Aorta (tissue), 5 donors: Measurements from ENCODE around the gene NUBPL. TPM values are rescaled to one million over a fixed set of nuclear protein-coding genes. Genes with fewer than 3 reads are reported as not detected.

ENCODE experiments used
- ATAC-seq: fragments of 200-7000 bp; cut with Tn5 transposase; one replicate; pipeline ENCODE4 v1.9.1; 2022; ENCODE audit warnings: moderate library complexity; ENCODE audit not compliant: low FRiP score
- DNase-seq, 2 donors: peaks; one replicate each; pipeline ENCODE4 v3.0.0-alpha.2; 2020
- H3K27ac ChIP-seq, 2 donors: one replicate each; pipeline ENCODE4 v1.5.1; 2013; ENCODE audit warnings: low read length in 2 of 2, mild to moderate bottlenecking in 2 of 2, moderate library complexity in 2 of 2, control low read depth in 1 of 2, inconsistent platforms in 1 of 2, low read depth in 1 of 2
- H3K27me3 ChIP-seq, 2 donors: one replicate each; pipeline ENCODE4 v1.6.1; 2013; ENCODE audit warnings: control low read depth in 1 of 2, low read length in 1 of 2, mild to moderate bottlenecking in 1 of 2, moderate library complexity in 1 of 2; ENCODE audit not compliant: insufficient read depth in 2 of 2, control insufficient read depth in 1 of 2
- H3K36me3 ChIP-seq, 2 donors: one replicate each; pipeline ENCODE4 v1.6.1; 2013; ENCODE audit warnings: control low read depth in 1 of 2, low read length in 1 of 2, mild to moderate bottlenecking in 1 of 2; ENCODE audit not compliant: insufficient read depth in 2 of 2, control insufficient read depth in 1 of 2
- H3K4me1 ChIP-seq, 2 donors: one replicate each; pipeline ENCODE4 v1.6.1; 2013; ENCODE audit warnings: low read length in 2 of 2, control low read depth in 1 of 2, mild to moderate bottlenecking in 1 of 2, moderate library complexity in 1 of 2; ENCODE audit not compliant: insufficient read depth in 2 of 2, control insufficient read depth in 1 of 2
- H3K4me3 ChIP-seq, 2 donors: one replicate each; pipeline ENCODE4 v1.5.1; 2013; ENCODE audit warnings: low read length in 2 of 2, control low read depth in 1 of 2, mild to moderate bottlenecking in 1 of 2
- H3K9me3 ChIP-seq: one replicate; pipeline ENCODE4 v1.6.1; 2013; ENCODE audit warnings: mild to moderate bottlenecking, low read length; ENCODE audit not compliant: control insufficient read depth
- WGBS, 2 donors: extraction: QIAGEN DNeasy Blood & Tissue Kit; methylation state at CpG; one replicate each; pipeline ENCODE4 v1.1.7; 2013; 5-methylcytosine and 5-hydroxymethylcytosine counted together
- intact Hi-C, 2 donors: fragments of 100-400 bp; cut with DNase I; formaldehyde crosslinking; loops; one replicate each; pipeline versions ENCODE4 v1.14.2 to v1.15.0; 2022
- polyA plus RNA-seq, 2 donors: library from polyadenylated mRNA; stranded (reverse); fragments of 200-250 nt; gene quantifications; one replicate each; pipeline ENCODE4 v1.2.3, GENCODE V29; 2013
- total RNA-seq, 2 donors: library from RNA; stranded (reverse); fragmentation: NEBNext Ultra II Directional; extraction: Animal tissue kit (Norgen Biotek cat#: 25700); gene quantifications; one replicate each; pipeline ENCODE4 v1.2.1, GENCODE V29; 2021
- donor health status: healthy with polysubstance abuse.
- donor health status: Bipolar disorder and iron deficiency.
- donor health status: DM: no; HTN: no; CAD: no.
- donor health status: DM: no; HTN: no; CAD: no.
- donor health status: DM: yes; HTN: yes; CAD: no.

Gene NUBPL
- total and polyA plus RNA-seq, 4 donors, result 6.6 to 15.9 (median 9.5) TPM

DNA sequence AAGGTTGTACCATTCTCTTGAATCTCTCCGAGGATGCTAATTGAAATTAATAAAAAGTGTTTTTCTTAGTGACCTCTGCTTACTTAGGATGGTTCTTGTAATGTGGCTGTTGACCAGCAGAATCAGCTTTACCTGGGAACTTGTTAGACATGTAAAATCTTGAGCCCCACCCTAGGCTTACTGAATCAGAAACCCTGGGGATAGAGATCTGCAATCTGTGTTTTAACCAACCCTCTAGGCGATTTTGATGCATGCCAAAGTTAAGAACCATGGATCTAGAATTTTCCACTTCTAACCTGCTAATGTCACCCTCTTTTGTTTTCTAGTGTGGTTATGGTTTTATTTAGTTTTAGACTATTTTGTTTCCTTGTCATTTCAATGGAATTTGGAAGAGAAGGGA, 6.5 kb downstream of the NUBPL start:
- DNase-seq (no peak), ATAC-seq (no peak)
- H3K27me3 ChIP-seq, result no peaks in the 10 kb centered on the region
- H3K27ac ChIP-seq, result no peak overlapping the region
- no peaks in the 10 kb centered on the region for H3K4me1 ChIP-seq
- H3K4me3 ChIP-seq, result no peak overlapping the region
- no peaks in the 10 kb centered on the region for H3K36me3 ChIP-seq
- intact Hi-C loops, result no loop called here
- H3K9me3 ChIP-seq, result no peaks in the 10 kb centered on the region
- WGBS, 2 donors, result 81 to 85% methylated on average over 2 of the region's 2 CpGs

DNA sequence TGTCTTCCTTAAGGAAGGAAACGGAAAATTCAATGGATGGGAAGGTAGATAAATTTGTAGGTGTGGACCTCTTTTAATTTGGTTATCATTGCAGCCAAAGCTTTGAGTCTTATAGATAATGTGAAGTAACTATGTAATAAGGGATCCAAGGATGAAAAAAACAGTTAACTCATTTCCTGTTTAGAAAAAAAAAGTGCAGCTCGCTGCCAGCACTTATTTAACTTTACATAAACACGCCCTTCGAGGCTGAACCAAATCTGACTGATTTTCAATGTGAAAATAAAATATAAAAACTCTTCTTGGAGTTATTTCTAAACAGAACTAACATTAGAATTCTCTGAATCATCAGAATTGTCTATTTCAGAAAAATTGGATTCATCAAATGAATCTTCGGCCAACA, 7.0 kb downstream of the NUBPL start:
- no peaks in the 10 kb centered on the region for H3K36me3 ChIP-seq
- 56 to 59% methylated on average over 5 of the region's 5 CpGs for WGBS, 2 donors
- DNase-seq, result no peak
- ATAC-seq, result no peak
- no peak overlapping the region for H3K4me3 ChIP-seq
- H3K4me1 ChIP-seq, result no peaks in the 10 kb centered on the region
- H3K9me3 ChIP-seq, result no peaks in the 10 kb centered on the region
- H3K27me3 ChIP-seq, result no peaks in the 10 kb centered on the region
- intact Hi-C loops, result no loop called here
- H3K27ac ChIP-seq, result no peak overlapping the region

DNA sequence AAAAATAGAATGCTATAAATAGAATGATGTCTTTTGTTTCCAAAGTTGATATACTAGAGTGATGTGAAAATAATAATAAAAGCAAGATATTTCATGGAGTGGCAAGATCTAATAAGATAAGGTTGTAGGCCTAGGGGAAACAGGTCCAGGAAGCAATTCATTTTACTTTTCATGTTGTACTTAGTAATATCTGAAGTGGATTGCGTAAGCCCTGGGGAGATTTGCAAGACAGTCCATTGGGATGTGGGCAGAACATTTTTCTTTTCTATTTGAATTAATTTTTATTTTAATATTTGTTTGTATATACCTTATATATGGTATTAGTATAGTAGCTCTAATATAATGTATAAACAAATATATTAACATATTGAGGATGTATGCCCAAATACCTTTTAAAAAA, 7.5 kb downstream of the NUBPL start:
- H3K9me3 ChIP-seq, result no peaks in the 10 kb centered on the region
- no peak for ATAC-seq
- intact Hi-C loops, result no loop called here
- H3K4me1 ChIP-seq, result no peaks in the 10 kb centered on the region
- WGBS, 2 donors, result 85 to 90% methylated on average over 1 of the region's 1 CpG
- DNase-seq, result no peak
- H3K4me3 ChIP-seq, result no peak overlapping the region
- H3K36me3 ChIP-seq, result no peaks in the 10 kb centered on the region
- no peaks in the 10 kb centered on the region for H3K27me3 ChIP-seq
- no peak overlapping the region for H3K27ac ChIP-seq

DNA sequence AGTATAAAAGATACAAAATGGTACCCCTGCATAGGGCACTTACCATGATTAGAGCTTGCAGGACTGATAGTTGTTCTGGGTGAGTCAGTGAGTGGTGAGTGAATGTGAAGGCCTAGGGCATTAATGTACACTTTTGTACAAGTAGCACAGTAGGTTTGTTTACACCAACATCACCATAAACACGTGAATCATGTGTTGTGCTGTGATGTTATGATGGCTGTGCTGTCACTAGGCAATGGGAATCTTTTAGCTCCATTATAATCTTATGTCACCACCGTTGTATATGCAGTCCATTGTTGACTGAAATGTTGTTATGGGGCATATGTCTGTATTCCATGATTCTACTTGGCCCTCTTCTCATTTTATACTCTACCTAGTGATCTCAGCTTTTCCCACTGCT, 11.8 kb downstream of the NUBPL start:
- Histone ChIP-seq H3K9me3 (no peaks in the 10 kb centered on the region), H3K27me3 (no peaks in the 10 kb centered on the region), H3K27ac (no peak overlapping the region), H3K4me3 (no peak overlapping the region), H3K36me3 (no peaks in the 10 kb centered on the region), H3K4me1 (no peaks in the 10 kb centered on the region)
- ATAC-seq, result no peak
- intact Hi-C loops, result no loop called here
- 89% methylated on average over 2 of the region's 2 CpGs for WGBS, 2 donors
- no peak for DNase-seq

DNA sequence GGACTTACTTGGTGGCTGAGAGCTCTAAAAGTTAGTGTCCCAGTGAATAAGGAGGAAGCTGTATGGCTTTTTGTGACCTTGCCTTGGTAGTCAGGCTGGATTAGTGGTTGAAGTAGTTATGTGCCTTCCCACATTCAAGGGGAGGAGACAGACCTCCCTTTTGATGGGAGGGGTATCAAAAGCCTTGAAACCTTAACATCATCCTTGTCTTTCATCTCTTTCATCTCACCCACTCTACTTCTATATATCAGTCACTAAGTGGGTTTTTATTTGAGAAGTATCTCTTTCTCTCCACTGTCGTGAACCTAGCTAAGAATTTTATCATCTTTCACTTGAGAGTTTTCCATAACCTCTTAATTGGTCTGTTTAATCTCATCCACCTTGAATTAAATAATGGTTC, 15.7 kb downstream of the NUBPL start:
- ATAC-seq (no peak), DNase-seq (no peak)
- Histone ChIP-seq H3K27me3 (no peaks in the 10 kb centered on the region), H3K9me3 (no peaks in the 10 kb centered on the region), H3K36me3 (no peaks in the 10 kb centered on the region), H3K27ac (no peak overlapping the region), H3K4me1 (peaks cover 0 to 4% of the 10 kb centered on the region in 2 donors), H3K4me3 (no peak overlapping the region)
- intact Hi-C loops, result no loop called here
- WGBS, 2 donors, result 95 to 100% methylated on average over 1 of the region's 1 CpG

DNA sequence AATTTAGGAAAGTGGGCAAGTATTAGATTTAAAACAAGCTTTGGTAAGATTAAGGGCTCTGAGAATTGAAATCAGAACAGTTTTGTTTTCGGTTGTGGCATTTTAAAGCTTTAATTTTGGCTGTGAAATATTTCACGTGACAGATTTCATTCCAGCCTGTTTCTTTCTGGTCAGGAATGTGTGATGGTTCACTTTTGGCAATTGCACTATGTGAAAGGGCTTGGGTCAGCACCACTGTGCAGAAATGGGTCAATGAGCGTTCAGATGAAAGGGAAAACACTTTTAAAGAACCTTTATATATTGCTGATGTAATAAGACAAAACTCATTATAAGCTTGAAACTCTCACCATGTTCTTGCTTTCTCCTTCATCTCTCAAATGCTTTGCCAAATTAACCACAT, 17.1 kb downstream of the NUBPL start:
- Histone ChIP-seq H3K27me3 (no peaks in the 10 kb centered on the region), H3K36me3 (no peaks in the 10 kb centered on the region), H3K4me1 (peaks cover 0 to 4% of the 10 kb centered on the region in 2 donors), H3K27ac (no peak overlapping the region), H3K4me3 (no peak overlapping the region), H3K9me3 (no peaks in the 10 kb centered on the region)
- DNase-seq, result no peak
- ATAC-seq, result no peak
- intact Hi-C loops, result no loop called here
- WGBS, 2 donors, result 9 to 12% methylated on average over 3 of the region's 3 CpGs

DNA sequence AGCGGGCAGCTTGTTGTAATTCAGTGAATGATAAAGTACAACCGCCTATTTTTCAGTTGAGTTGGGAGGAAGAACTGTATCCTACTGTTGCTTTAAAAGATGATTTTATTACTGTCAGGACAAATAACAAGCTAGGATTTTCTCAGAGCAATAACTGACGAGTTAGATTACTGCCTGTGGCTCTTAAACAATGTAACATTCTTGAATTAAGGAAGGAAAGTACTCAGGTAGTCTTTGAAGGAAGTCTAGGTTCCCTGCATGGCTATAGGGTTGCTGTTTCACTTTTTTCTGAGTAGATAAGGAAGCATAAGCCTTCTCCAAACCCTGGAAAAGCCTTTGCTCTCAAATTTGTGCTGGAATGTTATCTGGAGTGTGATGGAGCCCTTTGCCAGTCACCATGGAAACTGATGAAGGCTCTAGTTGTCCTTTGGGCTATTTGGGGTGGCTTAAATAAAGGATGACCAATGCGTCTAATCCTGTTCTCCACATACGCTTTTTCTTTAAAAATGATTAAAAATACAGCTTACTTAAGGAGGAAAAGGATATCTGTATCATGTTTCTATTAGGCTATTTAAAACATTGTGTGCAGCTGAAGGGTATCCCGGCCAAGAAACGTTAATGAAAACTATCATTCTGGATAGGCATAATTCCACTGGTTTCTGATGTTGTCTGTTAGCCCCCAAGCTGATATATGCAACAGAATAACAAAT, 17.7 kb downstream of the NUBPL start:
- intact Hi-C loops, result no loop called here
- no peaks in the 10 kb centered on the region for H3K36me3 ChIP-seq
- no peak for ATAC-seq
- no peak overlapping the region for H3K27ac ChIP-seq
- no peak overlapping the region for H3K4me3 ChIP-seq
- no peaks in the 10 kb centered on the region for H3K27me3 ChIP-seq
- no peaks in the 10 kb centered on the region for H3K9me3 ChIP-seq
- peaks cover 0 to 4% of the 10 kb centered on the region in 2 donors for H3K4me1 ChIP-seq
- DNase-seq, result no peak
- 34 to 44% methylated on average over 7 of the region's 7 CpGs for whole genome bisulfite sequencing, 2 donors

DNA sequence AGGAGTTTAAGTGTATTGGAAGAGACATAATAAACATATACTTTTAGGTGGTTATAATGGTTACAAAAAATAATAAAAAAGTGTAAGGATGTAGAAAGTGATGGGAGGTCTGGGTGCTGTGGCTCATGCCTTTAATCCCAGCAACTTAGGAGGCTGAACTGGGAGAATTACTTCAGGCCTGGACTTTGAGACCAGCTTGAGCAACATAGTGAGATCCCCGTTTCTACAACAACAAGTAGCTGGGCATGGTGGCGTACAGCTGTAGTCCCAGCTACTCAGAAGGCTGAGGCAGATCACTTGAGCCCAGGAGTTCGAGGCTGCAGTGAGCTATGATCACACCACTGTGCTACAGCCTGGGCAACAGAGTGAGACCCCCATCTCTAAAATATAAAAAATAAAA, 19.0 kb downstream of the NUBPL start:
- intact Hi-C loops, result no loop called here
- peaks cover 0 to 4% of the 10 kb centered on the region in 2 donors for H3K4me1 ChIP-seq
- 97% methylated on average over 3 of the region's 3 CpGs for WGBS, 2 donors
- H3K4me3 ChIP-seq, result no peak overlapping the region
- no peaks in the 10 kb centered on the region for H3K9me3 ChIP-seq
- ATAC-seq (no peak), DNase-seq (no peak)
- no peak overlapping the region for H3K27ac ChIP-seq
- no peaks in the 10 kb centered on the region for H3K27me3 ChIP-seq
- H3K36me3 ChIP-seq, result no peaks in the 10 kb centered on the region

DNA sequence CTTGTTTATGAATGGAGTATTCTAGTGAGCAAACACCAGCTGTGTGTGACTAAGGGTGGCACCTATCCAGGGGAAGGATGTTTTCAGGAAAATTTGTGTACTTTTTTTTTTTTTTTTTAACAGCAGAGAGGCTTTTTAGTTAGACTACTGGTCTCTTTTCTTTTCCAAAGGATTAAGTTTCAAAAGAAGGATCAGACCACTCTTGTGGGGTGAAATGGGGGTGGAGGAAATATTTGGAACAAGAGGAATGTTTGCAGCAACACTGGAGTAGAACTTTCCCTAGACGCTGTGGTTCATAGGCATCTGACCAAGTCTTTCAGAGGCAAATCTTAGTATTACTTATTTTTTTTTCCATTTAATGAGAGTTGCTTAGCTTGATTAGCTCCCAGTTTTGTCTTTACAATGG, 21.1 kb downstream of the NUBPL start:
- ATAC-seq, result no peak
- Histone ChIP-seq H3K27ac (no peak overlapping the region), H3K27me3 (no peaks in the 10 kb centered on the region), H3K36me3 (no peaks in the 10 kb centered on the region), H3K4me1 (peaks cover 0 to 4% of the 10 kb centered on the region in 2 donors), H3K9me3 (no peaks in the 10 kb centered on the region), H3K4me3 (no peak overlapping the region)
- no peak for DNase-seq
- 4 to 8% methylated on average over 1 of the region's 1 CpG for WGBS, 2 donors
- intact Hi-C loops, result no loop called here
